Nephron progenitor cell (in vitro differentiated cells): ENCODE data around the gene TOP2A.
A peak's percentile ranks its signal among the peaks of the same experiment; 100 is the strongest.

ENCODE experiments used
- DNase-seq: peaks from one replicate; pipeline ENCODE4 v3.0.0; 2021
- H3K27ac Mint-ChIP-seq: 2 replicates; pipeline ENCODE4 v1.8.0; 2021; ENCODE audit warnings: mild to moderate bottlenecking, moderate library complexity, mixed read lengths
- H3K27me3 Mint-ChIP-seq: 2 replicates; pipeline ENCODE4 v1.8.0; 2021; ENCODE audit warnings: mild to moderate bottlenecking, low read depth, mixed read lengths; ENCODE audit not compliant: poor library complexity
- H3K36me3 Mint-ChIP-seq: 2 replicates; pipeline ENCODE4 v1.8.0; 2021; ENCODE audit warnings: low read depth, mixed read lengths
- H3K4me1 Mint-ChIP-seq: 2 replicates; pipeline ENCODE4 v1.8.0; 2021; ENCODE audit warnings: mixed read lengths
- H3K4me3 Mint-ChIP-seq: 2 replicates; pipeline ENCODE4 v1.8.0; 2021; ENCODE audit warnings: mild to moderate bottlenecking, moderate library complexity, mixed read lengths
- H3K9me3 Mint-ChIP-seq: 2 replicates; pipeline ENCODE4 v1.8.0; 2021; ENCODE audit warnings: mild to moderate bottlenecking, moderate library complexity, mixed read lengths
- TF ChIP-seq, protein P1 (sequence below): fragments of 200-600 bp; sonication (generic); IDR thresholded peaks from 2 replicates; pipeline ENCODE4 v1.5.0; 2021; ENCODE audit warnings: antibody characterized with exemption

The TOP2A gene

GRCh38 chr17:40436636-40437035 is 18.9 kb upstream of the TOP2A start:
- Mint-ChIP-seq H3K4me1 (peaks cover 13% of the 10 kb centered on the region), H3K4me3 (no peak overlapping the region), H3K27ac (no peak overlapping the region), H3K27me3 (peaks cover 14% of the 10 kb centered on the region), H3K36me3 (no peaks in the 10 kb centered on the region), H3K9me3 (no peaks in the 10 kb centered on the region)
- TF ChIP-seq, protein P1, sequence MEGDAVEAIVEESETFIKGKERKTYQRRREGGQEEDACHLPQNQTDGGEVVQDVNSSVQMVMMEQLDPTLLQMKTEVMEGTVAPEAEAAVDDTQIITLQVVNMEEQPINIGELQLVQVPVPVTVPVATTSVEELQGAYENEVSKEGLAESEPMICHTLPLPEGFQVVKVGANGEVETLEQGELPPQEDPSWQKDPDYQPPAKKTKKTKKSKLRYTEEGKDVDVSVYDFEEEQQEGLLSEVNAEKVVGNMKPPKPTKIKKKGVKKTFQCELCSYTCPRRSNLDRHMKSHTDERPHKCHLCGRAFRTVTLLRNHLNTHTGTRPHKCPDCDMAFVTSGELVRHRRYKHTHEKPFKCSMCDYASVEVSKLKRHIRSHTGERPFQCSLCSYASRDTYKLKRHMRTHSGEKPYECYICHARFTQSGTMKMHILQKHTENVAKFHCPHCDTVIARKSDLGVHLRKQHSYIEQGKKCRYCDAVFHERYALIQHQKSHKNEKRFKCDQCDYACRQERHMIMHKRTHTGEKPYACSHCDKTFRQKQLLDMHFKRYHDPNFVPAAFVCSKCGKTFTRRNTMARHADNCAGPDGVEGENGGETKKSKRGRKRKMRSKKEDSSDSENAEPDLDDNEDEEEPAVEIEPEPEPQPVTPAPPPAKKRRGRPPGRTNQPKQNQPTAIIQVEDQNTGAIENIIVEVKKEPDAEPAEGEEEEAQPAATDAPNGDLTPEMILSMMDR: no peak
- DNase-seq: no peak

DNA sequence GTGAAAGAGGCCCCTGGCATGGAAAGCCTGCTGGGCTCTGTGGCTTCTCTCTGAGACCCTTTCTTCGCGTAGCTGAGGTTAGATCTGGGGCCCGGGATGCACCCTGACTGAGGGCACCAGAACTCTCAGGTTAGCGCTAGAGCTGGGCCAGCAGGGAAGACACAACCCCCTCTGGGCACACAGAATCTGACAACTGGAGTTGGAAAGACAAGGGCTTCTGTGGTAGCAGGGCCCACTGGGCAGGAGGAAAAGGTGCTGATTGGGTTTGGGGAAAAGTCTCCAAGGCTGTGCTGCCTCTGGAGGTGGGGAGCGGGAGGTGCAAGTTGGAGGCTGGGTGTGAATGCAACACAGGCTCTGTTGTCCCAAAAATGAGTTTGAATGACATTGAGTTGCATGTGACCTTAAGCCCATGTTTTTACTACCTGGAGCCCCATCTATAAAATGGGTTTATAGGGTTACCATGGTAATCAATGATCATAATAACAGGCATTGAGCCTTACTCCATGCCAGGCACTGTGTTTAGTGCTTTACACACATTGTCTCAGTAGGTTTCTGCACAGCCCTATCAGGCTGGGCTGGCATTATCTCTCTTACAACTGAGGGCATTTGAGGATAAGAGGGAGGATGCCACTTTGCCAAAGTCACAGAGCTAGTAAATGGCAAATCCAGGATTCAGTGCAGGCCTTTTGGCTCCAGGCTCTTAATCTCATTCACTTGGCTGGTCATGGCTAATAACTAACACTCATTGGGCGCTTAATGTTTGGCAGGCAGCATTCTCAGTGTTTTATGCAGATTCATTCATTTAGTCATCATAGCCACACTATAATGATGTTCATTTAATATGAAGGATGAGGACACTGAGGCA is 16.1 kb upstream of the TOP2A start:
- Mint-ChIP-seq H3K4me3 (no peak overlapping the region), H3K27me3 (peaks cover 12% of the 10 kb centered on the region), H3K27ac (no peak overlapping the region), H3K9me3 (no peaks in the 10 kb centered on the region), H3K36me3 (no peaks in the 10 kb centered on the region), H3K4me1 (peaks cover 6% of the 10 kb centered on the region)
- DNase-seq: peak; percentile 44
- TF ChIP-seq, protein P1: peak; percentile 57

DNA sequence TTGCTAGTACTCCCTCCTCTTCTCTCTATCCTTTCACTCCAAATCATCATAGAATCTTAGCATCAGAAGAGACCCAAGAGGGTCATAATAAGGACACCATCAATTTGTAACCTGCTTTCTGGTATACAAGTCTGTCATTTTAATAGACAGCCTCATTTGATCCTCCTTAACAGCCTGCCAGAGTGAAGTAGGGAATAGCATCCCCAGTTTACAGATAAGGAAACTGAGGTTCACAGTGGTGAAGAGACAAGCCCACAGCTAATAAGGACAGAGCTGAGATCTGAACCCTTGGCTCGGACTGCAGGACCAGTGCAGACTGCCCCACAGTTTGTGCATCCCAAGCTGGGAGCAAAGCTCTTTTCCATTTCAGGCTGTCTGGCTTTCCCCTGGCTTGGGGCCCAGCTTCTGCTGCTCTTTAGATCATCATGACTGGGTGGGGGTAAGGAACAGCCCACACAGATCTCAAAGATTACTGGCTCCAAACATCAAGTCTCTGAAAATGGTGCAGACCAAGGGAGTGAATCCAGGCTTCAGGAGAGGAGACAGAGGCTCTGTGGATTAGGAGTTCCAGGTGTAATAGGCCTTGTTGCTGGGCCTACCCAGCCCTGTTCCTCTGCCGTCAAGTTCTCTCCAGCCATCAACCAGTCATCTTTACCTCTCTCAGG is 15.3 kb upstream of the TOP2A start:
- peaks cover 12% of the 10 kb centered on the region for H3K27me3 Mint-ChIP-seq
- H3K36me3 Mint-ChIP-seq: no peaks in the 10 kb centered on the region
- H3K4me3 Mint-ChIP-seq: no peak overlapping the region
- H3K27ac Mint-ChIP-seq: no peak overlapping the region
- peaks cover 6% of the 10 kb centered on the region for H3K4me1 Mint-ChIP-seq
- peaks cover 3% of the 10 kb centered on the region for H3K9me3 Mint-ChIP-seq
- TF ChIP-seq, protein P1: no peak
- DNase-seq: no peak

- no peak overlapping the region for H3K27ac Mint-ChIP-seq
- H3K4me1 Mint-ChIP-seq: peaks cover 11% of the 10 kb centered on the region
- H3K9me3 Mint-ChIP-seq: peaks cover 7% of the 10 kb centered on the region
- no peaks in the 10 kb centered on the region for H3K36me3 Mint-ChIP-seq
- peaks cover 17% of the 10 kb centered on the region for H3K27me3 Mint-ChIP-seq
- TF ChIP-seq, protein P1: no peak
- DNase-seq: no peak
- H3K4me3 Mint-ChIP-seq: no peak overlapping the region
These were observed 13.5 kb upstream of the TOP2A start for GRCh38 chr17:40431231-40431602.

DNA sequence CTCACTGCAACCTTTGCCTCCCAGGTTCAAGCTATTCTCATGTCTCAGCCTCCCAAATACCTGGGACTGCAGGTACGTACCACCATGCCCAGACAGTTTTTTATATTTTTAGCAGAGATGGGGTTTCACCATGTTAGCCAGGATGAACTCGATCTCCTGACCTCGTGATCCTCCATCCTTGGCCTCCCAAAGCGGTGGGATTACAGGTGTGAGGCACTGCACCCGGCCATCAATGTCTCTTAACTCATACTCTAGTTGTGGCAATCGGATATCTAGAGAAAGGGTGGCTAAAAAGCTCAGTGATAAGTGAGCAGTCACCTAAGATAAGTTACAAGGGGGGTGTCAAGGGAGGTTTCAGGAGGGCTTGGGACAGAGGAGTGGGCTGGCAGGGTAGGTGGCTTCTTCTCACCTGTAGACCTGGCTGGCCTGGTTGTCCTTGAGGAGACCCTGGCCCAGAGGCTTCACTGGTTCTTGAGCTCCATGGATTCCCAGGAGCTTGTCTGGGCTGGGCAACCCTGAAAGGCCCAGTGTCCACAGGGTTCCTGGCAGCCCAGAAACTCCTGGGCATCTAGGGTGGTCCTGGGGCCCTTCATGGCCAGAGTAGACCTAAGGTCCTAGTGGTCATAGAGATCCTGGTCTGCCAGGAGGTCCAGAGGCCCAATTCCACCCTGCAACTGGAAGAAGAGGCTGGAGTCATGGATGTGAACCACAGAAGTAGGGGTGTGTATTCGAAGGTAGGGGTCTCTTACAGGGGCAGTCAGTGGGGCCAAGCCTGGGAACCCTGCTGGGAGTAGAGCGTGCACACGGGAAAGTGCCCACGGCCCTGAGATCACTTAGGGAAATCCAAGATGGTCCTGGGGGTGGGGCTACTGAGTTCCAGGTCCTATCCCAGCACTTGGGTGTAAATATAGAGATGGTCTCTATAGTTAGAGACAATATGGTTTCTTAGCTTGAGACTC is 12.9 kb upstream of the TOP2A start:
- TF ChIP-seq, protein P1: no peak
- H3K27me3 Mint-ChIP-seq: peaks cover 17% of the 10 kb centered on the region
- H3K4me3 Mint-ChIP-seq: no peak overlapping the region
- no peak for DNase-seq
- no peak overlapping the region for H3K27ac Mint-ChIP-seq
- no peaks in the 10 kb centered on the region for H3K36me3 Mint-ChIP-seq
- H3K9me3 Mint-ChIP-seq: peaks cover 7% of the 10 kb centered on the region
- peaks cover 16% of the 10 kb centered on the region for H3K4me1 Mint-ChIP-seq
